Peyer's patch (tissue), 4 donors: Measurements from ENCODE around the gene CEP63.

Source experiments
- POLR2A ChIP-seq, 2 donors: fragments of 450-650 bp; IDR thresholded peaks; one replicate each; pipeline ENCODE4 v1.5.1; 2017; ENCODE audit warnings: antibody characterized with exemption in 2 of 2, mild to moderate bottlenecking in 2 of 2, moderate library complexity in 2 of 2
- TF ChIP-seq, protein P1 (sequence below), 6 experiments: fragments of 450-650 bp in 4 of 6; fragments of 200-600 bp in 2 of 6; sonication (generic) in 1 of 6; IDR thresholded peaks; one replicate each; pipeline ENCODE4 v1.5.1; 2017 to 2019; ENCODE audit warnings: antibody characterized with exemption in 6 of 6, mild to moderate bottlenecking in 3 of 6, moderate library complexity in 1 of 6

GRCh38 chr3:134494495-134494894 lies 8.6 kb downstream of the CEP63 start:
- TF ChIP-seq POLR2A (IDR thresholded peaks at IDR 0.05) = no peak
- TF ChIP-seq, protein P1, sequence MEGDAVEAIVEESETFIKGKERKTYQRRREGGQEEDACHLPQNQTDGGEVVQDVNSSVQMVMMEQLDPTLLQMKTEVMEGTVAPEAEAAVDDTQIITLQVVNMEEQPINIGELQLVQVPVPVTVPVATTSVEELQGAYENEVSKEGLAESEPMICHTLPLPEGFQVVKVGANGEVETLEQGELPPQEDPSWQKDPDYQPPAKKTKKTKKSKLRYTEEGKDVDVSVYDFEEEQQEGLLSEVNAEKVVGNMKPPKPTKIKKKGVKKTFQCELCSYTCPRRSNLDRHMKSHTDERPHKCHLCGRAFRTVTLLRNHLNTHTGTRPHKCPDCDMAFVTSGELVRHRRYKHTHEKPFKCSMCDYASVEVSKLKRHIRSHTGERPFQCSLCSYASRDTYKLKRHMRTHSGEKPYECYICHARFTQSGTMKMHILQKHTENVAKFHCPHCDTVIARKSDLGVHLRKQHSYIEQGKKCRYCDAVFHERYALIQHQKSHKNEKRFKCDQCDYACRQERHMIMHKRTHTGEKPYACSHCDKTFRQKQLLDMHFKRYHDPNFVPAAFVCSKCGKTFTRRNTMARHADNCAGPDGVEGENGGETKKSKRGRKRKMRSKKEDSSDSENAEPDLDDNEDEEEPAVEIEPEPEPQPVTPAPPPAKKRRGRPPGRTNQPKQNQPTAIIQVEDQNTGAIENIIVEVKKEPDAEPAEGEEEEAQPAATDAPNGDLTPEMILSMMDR (IDR thresholded peaks at IDR 0.05) = no peak
